H9 (cell line): ENCODE data around the gene ITGA11. TPM values are rescaled to one million over a fixed set of nuclear protein-coding genes. Genes with fewer than 3 reads are reported as not detected.
A peak's percentile ranks its signal among the peaks of the same experiment; 100 is the strongest.

Experiments used
- DNase-seq: peaks from one replicate; pipeline ENCODE4 v3.0.0-alpha.2; 2017
- H2AFZ ChIP-seq: one replicate; pipeline ENCODE4 v1.6.1; 2013; ENCODE audit warnings: mild to moderate bottlenecking, low read length, control low read depth, moderate library complexity
- H2AK5ac ChIP-seq: 2 replicates; pipeline ENCODE4 v1.6.1; 2013; ENCODE audit warnings: low read length, control low read depth, mixed read lengths; ENCODE audit not compliant: insufficient read length
- H2BK120ac ChIP-seq: one replicate; pipeline ENCODE4 v1.6.1; 2013; ENCODE audit warnings: low read depth, mild to moderate bottlenecking, low read length, control low read depth, inconsistent platforms; ENCODE audit not compliant: poor library complexity, severe bottlenecking
- H2BK12ac ChIP-seq: 2 replicates; pipeline ENCODE4 v1.6.1; 2013; ENCODE audit warnings: low read length, control low read depth, mixed read lengths, low read depth; ENCODE audit not compliant: insufficient read length
- H2BK15ac ChIP-seq: 2 replicates; pipeline ENCODE4 v1.6.1; 2013; ENCODE audit warnings: low read depth, low read length, control low read depth
- H2BK20ac ChIP-seq: one replicate; pipeline ENCODE4 v1.6.1; 2013; ENCODE audit warnings: low read depth, mild to moderate bottlenecking, low read length, control low read depth, inconsistent platforms; ENCODE audit not compliant: poor library complexity, severe bottlenecking
- H2BK5ac ChIP-seq: 2 replicates; pipeline ENCODE4 v1.6.1; 2013; ENCODE audit warnings: low read length, control low read depth, mixed read lengths; ENCODE audit not compliant: insufficient read length
- H3K14ac ChIP-seq: 2 replicates; pipeline ENCODE4 v1.6.1; 2013; ENCODE audit warnings: low read length, control low read depth; ENCODE audit not compliant: insufficient read depth
- H3K18ac ChIP-seq: 2 replicates; pipeline ENCODE4 v1.6.1; 2013; ENCODE audit warnings: low read depth, mild to moderate bottlenecking, mixed read lengths, low read length, control low read depth; ENCODE audit not compliant: insufficient read length
- H3K23ac ChIP-seq: 2 replicates; pipeline ENCODE4 v1.6.1; 2013; ENCODE audit warnings: low read length, control low read depth, mixed read lengths, low read depth; ENCODE audit not compliant: insufficient read length
- H3K23me2 ChIP-seq: 2 replicates; pipeline ENCODE4 v1.6.1; 2013; ENCODE audit warnings: low read depth, mild to moderate bottlenecking, mixed read lengths, low read length, control low read depth; ENCODE audit not compliant: insufficient read length, poor library complexity, severe bottlenecking
- H3K27ac ChIP-seq: 2 replicates; pipeline ENCODE4 v1.5.1; 2013; ENCODE audit warnings: low read length, control low read depth, mixed read lengths, low read depth; ENCODE audit not compliant: insufficient read length
- H3K27me3 ChIP-seq: 2 replicates; pipeline ENCODE4 v1.6.1; 2013; ENCODE audit warnings: low read length, control low read depth, inconsistent platforms; ENCODE audit not compliant: insufficient read depth
- H3K4ac ChIP-seq: 2 replicates; pipeline ENCODE4 v1.6.1; 2013; ENCODE audit warnings: low read depth, mild to moderate bottlenecking, control low read depth, inconsistent platforms, low read length, moderate library complexity
- H3K4me1 ChIP-seq: 2 replicates; pipeline ENCODE4 v1.6.1; 2013; ENCODE audit warnings: low read length, control low read depth, inconsistent platforms; ENCODE audit not compliant: insufficient read depth
- H3K4me2 ChIP-seq: 2 replicates; pipeline ENCODE4 v1.6.1; 2013; ENCODE audit warnings: low read length, control low read depth, mixed read lengths; ENCODE audit not compliant: insufficient read length, insufficient read depth
- H3K56ac ChIP-seq: 2 replicates; pipeline ENCODE4 v1.6.1; 2013; ENCODE audit warnings: low read depth, mild to moderate bottlenecking, mixed read lengths, low read length, control low read depth; ENCODE audit not compliant: insufficient read length
- H3K79me1 ChIP-seq: 2 replicates; pipeline ENCODE4 v1.6.1; 2013; ENCODE audit warnings: low read depth, mild to moderate bottlenecking, moderate library complexity, low read length, control low read depth, inconsistent platforms; ENCODE audit not compliant: insufficient read depth, poor library complexity, severe bottlenecking
- H3K79me2 ChIP-seq: 2 replicates; pipeline ENCODE4 v1.6.1; 2013; ENCODE audit warnings: low read length, control low read depth, inconsistent platforms; ENCODE audit not compliant: insufficient read depth
- H3K9ac ChIP-seq: 2 replicates; pipeline ENCODE4 v1.6.1; 2013; ENCODE audit warnings: low read length, control low read depth, mixed read lengths; ENCODE audit not compliant: insufficient read length; ENCODE audit errors: extremely low read depth
- H3K9me3 ChIP-seq: one replicate; pipeline ENCODE4 v1.6.1; 2013; ENCODE audit warnings: low read depth, low read length, inconsistent platforms; ENCODE audit not compliant: control insufficient read depth
- H3T11ph ChIP-seq: one replicate; pipeline ENCODE4 v1.6.1; 2013; ENCODE audit warnings: mild to moderate bottlenecking, low read length, control low read depth, inconsistent platforms
- H4K20me1 ChIP-seq: one replicate; pipeline ENCODE4 v1.6.1; 2013; ENCODE audit not compliant: control insufficient read depth, insufficient read length, insufficient read depth
- H4K5ac ChIP-seq: 2 replicates; pipeline ENCODE4 v1.6.1; 2013; ENCODE audit warnings: low read depth, mild to moderate bottlenecking, mixed read lengths, low read length, control low read depth; ENCODE audit not compliant: insufficient read length
- H4K8ac ChIP-seq: replicated peaks from 2 replicates; pipeline ENCODE4 v1.6.1; 2013; ENCODE audit warnings: low read length, control low read depth, mixed read lengths, low read depth; ENCODE audit not compliant: insufficient read length
- H4K91ac ChIP-seq: 2 replicates; pipeline ENCODE4 v1.6.1; 2013; ENCODE audit warnings: low read depth, mild to moderate bottlenecking, moderate library complexity, mixed read lengths, low read length, control low read depth; ENCODE audit not compliant: insufficient read length
- H3K27ac Mint-ChIP-seq, 3 experiments: 2 replicates in 2 of 3; 3 replicates in 1 of 3; pipeline ENCODE4 v1.8.0; 2020 to 2021; ENCODE audit warnings: mixed read lengths in 3 of 3, mild to moderate bottlenecking in 1 of 3, moderate library complexity in 1 of 3
- H3K27me3 Mint-ChIP-seq: 2 replicates; pipeline ENCODE4 v1.8.0; 2021; ENCODE audit warnings: low read depth, mild to moderate bottlenecking, moderate library complexity, mixed read lengths
- H3K36me3 Mint-ChIP-seq, 3 experiments: 2 replicates in 2 of 3; 3 replicates in 1 of 3; pipeline ENCODE4 v1.8.0; 2020 to 2021; ENCODE audit warnings: low read depth in 3 of 3, mixed read lengths in 3 of 3; ENCODE audit not compliant: insufficient read depth in 1 of 3
- H3K4me1 Mint-ChIP-seq, 2 experiments: 2 replicates each; pipeline ENCODE4 v1.8.0; 2020; ENCODE audit warnings: mixed read lengths in 2 of 2
- H3K4me3 Mint-ChIP-seq, 2 experiments: 2 replicates in 1 of 2; 3 replicates in 1 of 2; pipeline ENCODE4 v1.8.0; 2020 to 2021; ENCODE audit warnings: mild to moderate bottlenecking in 2 of 2, mixed read lengths in 2 of 2, moderate library complexity in 1 of 2
- H3K9me3 Mint-ChIP-seq, 2 experiments: 2 replicates in 1 of 2; 3 replicates in 1 of 2; pipeline ENCODE4 v1.8.0; 2020; ENCODE audit warnings: mild to moderate bottlenecking in 2 of 2, mixed read lengths in 2 of 2, moderate library complexity in 1 of 2
- CTCF ChIP-seq: fragments of 200-600 bp; sonication (generic); conservative IDR thresholded peaks from 3 replicates; pipeline ENCODE4 v1.8.0; 2021; ENCODE audit warnings: antibody characterized with exemption, mild to moderate bottlenecking
- WGBS: extraction: QIAGEN DNeasy Blood & Tissue Kit; methylation state at CpG from one replicate; pipeline ENCODE4 v1.1.7; 2013; ENCODE audit warnings: missing lambda C conversion rate, low lambda C conversion rate, mixed read lengths; ENCODE audit not compliant: insufficient read length; ENCODE audit errors: extremely low coverage; 5-methylcytosine and 5-hydroxymethylcytosine counted together
- total RNA-seq: library from RNA; stranded (reverse); gene quantifications from 2 replicates; pipeline ENCODE4 v1.2.1, GENCODE V29; 2021

The ITGA11 gene
- total RNA-seq, 1 experiment from 2014 or later: 0.07 TPM

- Mint-ChIP-seq H3K36me3 (no peaks in the 10 kb centered on the region), H3K9me3 (no peaks in the 10 kb centered on the region), H3K27me3 (peaks cover 24% of the 10 kb centered on the region), H3K27ac (no peak overlapping the region), H3K4me3 (no peak overlapping the region), H3K4me1 (peaks cover 16 to 26% of the 10 kb centered on the region in 2 experiments)
- Histone ChIP-seq H2AK5ac (no peak overlapping the region), H3K4ac (no peak overlapping the region), H3K56ac (no peak overlapping the region), H3T11ph (no peak overlapping the region), H4K8ac (no peak overlapping the region), H2AFZ (no peak overlapping the region), H2BK120ac (no peak overlapping the region), H4K91ac (no peak overlapping the region), H3K4me2 (no peak overlapping the region), H3K14ac (no peak overlapping the region), H3K27ac (no peak overlapping the region), H3K79me1 (no peaks in the 10 kb centered on the region), H2BK15ac (no peak overlapping the region), H3K9me3 (no peaks in the 10 kb centered on the region), H3K79me2 (no peaks in the 10 kb centered on the region), H4K20me1 (no peaks in the 10 kb centered on the region), H3K18ac (no peak overlapping the region), H2BK5ac (no peak overlapping the region), H3K23me2 (no peaks in the 10 kb centered on the region), H3K27me3 (no peaks in the 10 kb centered on the region), H3K23ac (no peak overlapping the region), H4K5ac (no peak overlapping the region), H2BK20ac (no peak overlapping the region), H2BK12ac (no peak overlapping the region), H3K9ac (no peak overlapping the region), H3K4me1 (peaks cover 5% of the 10 kb centered on the region; the same call in 1 of the 2 replicates)
- no CpG with 5 or more reads among the region's 3 CpGs for WGBS
- no peak for TF ChIP-seq CTCF
- DNase-seq: peak; percentile 4
Measured at GRCh38 chr15:68417051-68417450, 14.9 kb downstream of the ITGA11 start.
